ENCODE results near the gene UNC79. TPM values are rescaled to one million over a fixed set of nuclear protein-coding genes. Genes with fewer than 3 reads are reported as not detected.

Gene UNC79
- total RNA-seq, 1 experiment from 2014 or later, result 0.07 TPM

- no TSS peak for BruUV-seq (replicated peaks)
- ChIA-PET POLR2A (ENCODE audit: unreplicated experiment) (no interaction called here), CTCF (no interaction called here)
- Histone ChIP-seq H3F3A (ENCODE audit: insufficient read depth, low read depth) (no peaks in the 10 kb centered on the region), H4K20me1 (ENCODE audit: insufficient read depth) (no peaks in the 10 kb centered on the region), H3K4me2 (no peak overlapping the region), H3K27ac (no peak overlapping the region), H3K4me1 (replicated peaks; ENCODE audit: insufficient read depth) (no peaks in the 10 kb centered on the region), H3K4me3 (no peak overlapping the region), H2AFZ (no peak overlapping the region), H3K79me2 (ENCODE audit: low read depth) (no peaks in the 10 kb centered on the region), H3K9me3 (ENCODE audit: insufficient read depth, low read depth) (no peaks in the 10 kb centered on the region), H3K27me3 (ENCODE audit: insufficient read depth, low read depth) (peaks cover 31% of the 10 kb centered on the region), H3K36me3 (ENCODE audit: low read depth) (no peaks in the 10 kb centered on the region), H3K9me2 (ENCODE audit: insufficient read depth) (no peaks in the 10 kb centered on the region)
- TF ChIP-seq EZH2 (IDR thresholded peaks at IDR 0.05; ENCODE audit: low read depth), result no peak
- TF ChIP-seq, protein P1, sequence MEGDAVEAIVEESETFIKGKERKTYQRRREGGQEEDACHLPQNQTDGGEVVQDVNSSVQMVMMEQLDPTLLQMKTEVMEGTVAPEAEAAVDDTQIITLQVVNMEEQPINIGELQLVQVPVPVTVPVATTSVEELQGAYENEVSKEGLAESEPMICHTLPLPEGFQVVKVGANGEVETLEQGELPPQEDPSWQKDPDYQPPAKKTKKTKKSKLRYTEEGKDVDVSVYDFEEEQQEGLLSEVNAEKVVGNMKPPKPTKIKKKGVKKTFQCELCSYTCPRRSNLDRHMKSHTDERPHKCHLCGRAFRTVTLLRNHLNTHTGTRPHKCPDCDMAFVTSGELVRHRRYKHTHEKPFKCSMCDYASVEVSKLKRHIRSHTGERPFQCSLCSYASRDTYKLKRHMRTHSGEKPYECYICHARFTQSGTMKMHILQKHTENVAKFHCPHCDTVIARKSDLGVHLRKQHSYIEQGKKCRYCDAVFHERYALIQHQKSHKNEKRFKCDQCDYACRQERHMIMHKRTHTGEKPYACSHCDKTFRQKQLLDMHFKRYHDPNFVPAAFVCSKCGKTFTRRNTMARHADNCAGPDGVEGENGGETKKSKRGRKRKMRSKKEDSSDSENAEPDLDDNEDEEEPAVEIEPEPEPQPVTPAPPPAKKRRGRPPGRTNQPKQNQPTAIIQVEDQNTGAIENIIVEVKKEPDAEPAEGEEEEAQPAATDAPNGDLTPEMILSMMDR (conservative IDR thresholded peaks at IDR 0.05), result no peak
- intact Hi-C loops (cut with micrococcal nuclease; ENCODE audit: unreplicated experiment), result no loop called here
- no peak for DNase-seq
These were observed 212.9 kb downstream of the UNC79 start for GRCh38 chr14:93643676-93644075.

DNA sequence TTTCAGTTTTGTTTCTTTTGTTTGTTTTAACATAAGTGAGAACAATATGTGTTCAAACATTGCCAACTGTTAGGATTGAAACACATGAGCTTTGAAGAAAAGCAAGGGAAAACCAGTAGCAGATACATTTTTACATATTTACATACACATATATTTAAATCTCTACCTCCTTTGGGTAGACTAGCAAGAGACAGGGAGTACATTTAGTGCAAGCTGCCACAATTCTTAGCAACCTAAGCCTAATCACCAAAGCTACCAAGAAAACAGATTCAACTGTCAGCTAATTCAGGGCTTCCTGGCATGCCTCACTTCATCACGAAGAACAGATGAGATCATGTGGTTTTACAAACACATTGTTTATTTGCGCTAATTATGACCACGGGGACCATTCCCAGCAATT is 214.5 kb downstream of the UNC79 start:
- H3K27ac ChIP-seq, result no peak overlapping the region
- no peak overlapping the region for H3K4me2 ChIP-seq
- no peaks in the 10 kb centered on the region for H3K9me3 ChIP-seq (ENCODE audit: insufficient read depth, low read depth)
- no peak for DNase-seq
- ChIA-PET CTCF (no interaction called here), POLR2A (ENCODE audit: unreplicated experiment) (no interaction called here)
- H3K4me1 ChIP-seq (replicated peaks; ENCODE audit: insufficient read depth), result no peaks in the 10 kb centered on the region
- no TSS peak for BruUV-seq (replicated peaks)
- H3K79me2 ChIP-seq (ENCODE audit: low read depth), result no peaks in the 10 kb centered on the region
- H3K27me3 ChIP-seq (ENCODE audit: insufficient read depth, low read depth), result peaks cover 15% of the 10 kb centered on the region
- H2AFZ ChIP-seq, result no peak overlapping the region
- no peak for TF ChIP-seq EZH2 (IDR thresholded peaks at IDR 0.05; ENCODE audit: low read depth)
- TF ChIP-seq, protein P1 (conservative IDR thresholded peaks at IDR 0.05), result no peak
- no peak overlapping the region for H3K4me3 ChIP-seq
- no peaks in the 10 kb centered on the region for H3F3A ChIP-seq (ENCODE audit: insufficient read depth, low read depth)
- intact Hi-C loops (cut with micrococcal nuclease; ENCODE audit: unreplicated experiment), result no loop called here
- no peaks in the 10 kb centered on the region for H3K36me3 ChIP-seq (ENCODE audit: low read depth)
- H3K9me2 ChIP-seq (ENCODE audit: insufficient read depth), result no peaks in the 10 kb centered on the region
- H4K20me1 ChIP-seq (ENCODE audit: insufficient read depth), result no peaks in the 10 kb centered on the region

DNA sequence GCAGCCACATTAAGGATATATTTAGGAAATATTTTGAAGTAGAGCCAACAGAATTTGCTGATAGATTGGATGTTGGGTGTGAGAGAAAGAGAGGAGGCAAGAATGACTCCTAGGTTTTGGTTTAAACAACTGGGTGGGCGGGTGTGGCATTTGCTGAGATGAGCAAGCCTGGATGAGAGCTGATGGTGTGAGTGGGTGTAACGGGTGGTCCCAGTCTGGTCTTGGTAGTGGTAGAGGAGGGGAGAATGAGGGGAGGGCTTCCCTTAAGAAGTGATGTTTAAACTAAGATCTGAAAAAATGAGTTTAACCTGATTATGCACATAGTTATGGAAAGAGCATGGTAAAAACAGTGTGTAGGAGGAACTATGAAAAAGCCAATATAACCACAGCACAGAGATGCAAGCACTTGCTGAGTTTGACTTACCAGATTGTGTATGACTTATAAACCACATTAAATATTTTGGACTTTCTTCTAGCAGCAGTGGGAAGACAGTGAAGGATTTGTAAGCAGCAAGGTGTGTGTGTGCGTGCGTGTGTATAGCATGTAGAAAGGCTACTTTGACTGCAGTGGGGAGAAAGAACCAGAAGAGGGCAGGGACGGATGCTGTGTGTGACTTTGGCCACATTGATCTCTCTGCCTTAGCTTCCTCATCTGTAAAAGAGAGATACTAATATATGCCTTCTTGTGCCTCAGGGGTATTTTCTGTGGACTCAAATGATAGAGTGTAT is 217.9 kb downstream of the UNC79 start:
- Histone ChIP-seq H3K27me3 (ENCODE audit: insufficient read depth, low read depth) (peaks cover 8% of the 10 kb centered on the region; the same call in 1 of the 2 replicates), H3K27ac (no peak overlapping the region), H3K36me3 (ENCODE audit: low read depth) (no peaks in the 10 kb centered on the region), H3K4me2 (no peak overlapping the region), H3K9me2 (ENCODE audit: insufficient read depth) (no peaks in the 10 kb centered on the region), H3F3A (ENCODE audit: insufficient read depth, low read depth) (no peaks in the 10 kb centered on the region), H3K4me3 (no peak overlapping the region), H2AFZ (no peak overlapping the region), H4K20me1 (ENCODE audit: insufficient read depth) (no peaks in the 10 kb centered on the region), H3K4me1 (replicated peaks; ENCODE audit: insufficient read depth) (no peaks in the 10 kb centered on the region), H3K79me2 (ENCODE audit: low read depth) (no peaks in the 10 kb centered on the region), H3K9me3 (ENCODE audit: insufficient read depth, low read depth) (no peaks in the 10 kb centered on the region)
- BruUV-seq (replicated peaks), result no TSS peak
- POLR2A ChIA-PET (ENCODE audit: unreplicated experiment), result no interaction called here
- TF ChIP-seq EZH2 (IDR thresholded peaks at IDR 0.05; ENCODE audit: low read depth), result no peak
- TF ChIP-seq, protein P1 (conservative IDR thresholded peaks at IDR 0.05), result peak; percentile 56
- CTCF ChIA-PET, result no interaction called here
- DNase-seq, result no peak
- intact Hi-C loops (cut with micrococcal nuclease; ENCODE audit: unreplicated experiment), result no loop called here

All from PC-9 (cell line).